Psoas muscle (tissue), 8 donors: Measurements from ENCODE around the gene APEH. TPM values are rescaled to one million over a fixed set of nuclear protein-coding genes. Genes with fewer than 3 reads are reported as not detected.

Experiments
- ATAC-seq, 4 donors: fragments of 200-7000 bp; cut with Tn5 transposase; one replicate each; pipeline ENCODE4 v1.9.1; 2020; ENCODE audit warnings: moderate library complexity in 3 of 4, mild to moderate bottlenecking in 2 of 4
- DNase-seq, 2 donors: peaks; one replicate each; pipeline ENCODE4 v3.0.0-alpha.2; 2020
- H3K27ac ChIP-seq: fragments of 200-600 bp; one replicate; pipeline ENCODE4 v1.8.0; 2022
- H3K27me3 ChIP-seq, 3 donors: fragments of 200-600 bp in 1 of 3; one replicate each; pipeline versions ENCODE4 v1.6.1 to v1.8.0; 2013 to 2022; ENCODE audit warnings: low read length in 2 of 3, mild to moderate bottlenecking in 2 of 3, moderate library complexity in 1 of 3; ENCODE audit not compliant: insufficient read depth in 3 of 3
- H3K36me3 ChIP-seq, 2 donors: fragments of 200-600 bp in 1 of 2; one replicate each; pipeline versions ENCODE4 v1.6.1 to v1.8.0; 2013 to 2022; ENCODE audit warnings: low read depth in 1 of 2, mild to moderate bottlenecking in 1 of 2, moderate library complexity in 1 of 2; ENCODE audit not compliant: insufficient read depth in 1 of 2
- H3K4me1 ChIP-seq: fragments of 200-600 bp; one replicate; pipeline ENCODE4 v1.8.0; 2022
- H3K4me3 ChIP-seq: fragments of 200-600 bp; one replicate; pipeline ENCODE4 v1.8.0; 2022; ENCODE audit warnings: mild to moderate bottlenecking
- H3K9me3 ChIP-seq: fragments of 200-600 bp; one replicate; pipeline ENCODE4 v1.8.0; 2022
- WGBS, 3 donors: extraction: QIAGEN DNeasy Blood & Tissue Kit; methylation state at CpG; one replicate each; pipeline versions ENCODE4 v1.1.6 to v1.1.7; 2013; 5-methylcytosine and 5-hydroxymethylcytosine counted together
- intact Hi-C, 2 donors: fragments of 100-400 bp; cut with DNase I; formaldehyde crosslinking; loops; one replicate each; pipeline versions ENCODE4 v1.11.0 to v1.14.2; 2022
- polyA plus RNA-seq, 3 donors: library from polyadenylated mRNA; stranded (reverse); fragments of 200-250 nt; gene quantifications; one replicate each; pipeline ENCODE4 v1.2.3, GENCODE V29; 2013
- total RNA-seq, 4 donors: library from RNA; stranded (reverse); fragmentation: NEBNext Ultra II Directional in 2 of 4; extraction: Animal tissue kit (Norgen Biotek cat#: 25700) in 2 of 4; gene quantifications; one replicate each; pipeline versions ENCODE4 v1.2.1 to v1.2.4, GENCODE V29; 2021 to 2023
- TF ChIP-seq, protein P1 (sequence below): fragments of 200-600 bp; IDR thresholded peaks from one replicate; pipeline ENCODE4 v1.8.0; 2022; ENCODE audit warnings: antibody characterized with exemption
- donor health status: healthy with polysubstance abuse.
- donor health status: DM: no; HTN: no; CAD: no; lungs with moderate emphysema.
- donor health status: Bipolar disorder and iron deficiency.
- donor health status: healthy.
- donor health status: DM: yes; HTN: yes; CAD: no.
- donor health status: DM: no; HTN: no; CAD: no.
- donor health status: DM: no; HTN: no; CAD: no.
- donor health status: DM: yes; HTN: yes; CAD: no.

The APEH gene
- total and polyA plus RNA-seq, 7 donors = 70.8 to 189 (median 115) TPM

DNA sequence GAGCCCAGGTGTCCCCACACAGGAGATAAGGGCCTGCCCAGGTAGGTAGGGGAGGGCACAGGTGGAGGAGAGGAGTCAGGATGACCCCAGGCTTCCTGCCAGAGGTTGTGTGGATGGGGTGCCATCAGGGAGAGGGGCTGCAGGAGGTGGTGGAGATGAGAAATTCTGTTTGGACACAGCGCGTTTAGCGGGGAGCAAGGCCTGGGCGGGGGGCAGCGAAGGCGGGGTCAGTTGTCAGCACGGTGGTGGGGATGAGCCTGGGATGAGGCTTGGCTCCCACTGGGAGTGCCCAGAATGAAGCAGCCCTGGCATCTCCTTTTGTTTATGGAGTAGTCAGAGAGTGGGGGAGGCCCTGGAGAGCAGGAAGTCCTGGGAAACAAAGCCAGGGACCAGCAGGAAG, 29.8 kb downstream of the APEH start:
- TF ChIP-seq, protein P1, sequence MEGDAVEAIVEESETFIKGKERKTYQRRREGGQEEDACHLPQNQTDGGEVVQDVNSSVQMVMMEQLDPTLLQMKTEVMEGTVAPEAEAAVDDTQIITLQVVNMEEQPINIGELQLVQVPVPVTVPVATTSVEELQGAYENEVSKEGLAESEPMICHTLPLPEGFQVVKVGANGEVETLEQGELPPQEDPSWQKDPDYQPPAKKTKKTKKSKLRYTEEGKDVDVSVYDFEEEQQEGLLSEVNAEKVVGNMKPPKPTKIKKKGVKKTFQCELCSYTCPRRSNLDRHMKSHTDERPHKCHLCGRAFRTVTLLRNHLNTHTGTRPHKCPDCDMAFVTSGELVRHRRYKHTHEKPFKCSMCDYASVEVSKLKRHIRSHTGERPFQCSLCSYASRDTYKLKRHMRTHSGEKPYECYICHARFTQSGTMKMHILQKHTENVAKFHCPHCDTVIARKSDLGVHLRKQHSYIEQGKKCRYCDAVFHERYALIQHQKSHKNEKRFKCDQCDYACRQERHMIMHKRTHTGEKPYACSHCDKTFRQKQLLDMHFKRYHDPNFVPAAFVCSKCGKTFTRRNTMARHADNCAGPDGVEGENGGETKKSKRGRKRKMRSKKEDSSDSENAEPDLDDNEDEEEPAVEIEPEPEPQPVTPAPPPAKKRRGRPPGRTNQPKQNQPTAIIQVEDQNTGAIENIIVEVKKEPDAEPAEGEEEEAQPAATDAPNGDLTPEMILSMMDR = no peak
- WGBS, 3 donors = 90 to 93% (median 91%) methylated on average over 7 of the region's 7 CpGs
- Histone ChIP-seq H3K4me1 (no peaks in the 10 kb centered on the region), H3K4me3 (no peak overlapping the region), H3K9me3 (no peaks in the 10 kb centered on the region), H3K27ac (no peak overlapping the region), H3K27me3 (no peaks in the 10 kb centered on the region), H3K36me3 (peaks cover 0 to 98% of the 10 kb centered on the region in 2 donors)
- intact Hi-C loops = loop anchor here in 1 of 2 donors (1.0 to 5.0 kb wide), 2 partner anchors 135 to 203 kb away; no protein-coding TSS in a partner anchor
- ATAC-seq (no peak), DNase-seq (no peak)

DNA sequence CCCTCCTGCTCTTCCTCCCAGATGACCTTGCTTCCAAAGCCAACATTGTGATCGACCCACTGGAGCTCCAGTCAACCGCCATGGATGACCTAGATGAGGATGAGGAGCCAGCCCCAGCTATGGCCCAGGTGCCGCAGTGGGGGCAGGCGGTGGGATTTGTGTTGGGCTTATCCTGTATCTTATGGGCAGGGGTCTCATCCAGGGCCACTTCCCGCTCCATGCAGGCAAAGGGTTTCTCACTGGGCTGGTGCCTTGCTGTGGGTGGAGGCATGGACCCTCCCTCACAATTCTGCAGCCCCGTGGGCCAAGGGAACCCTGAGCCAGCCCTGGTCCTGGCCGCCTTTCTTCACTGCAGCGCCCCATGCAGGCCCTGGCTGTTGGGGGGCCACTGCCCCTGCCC, 30.5 kb downstream of the APEH start:
- WGBS, 3 donors = 81 to 90% (median 90%) methylated on average over 8 of the region's 8 CpGs
- Histone ChIP-seq H3K27me3 (no peaks in the 10 kb centered on the region), H3K9me3 (no peaks in the 10 kb centered on the region), H3K27ac (no peak overlapping the region), H3K4me3 (no peak overlapping the region), H3K4me1 (no peaks in the 10 kb centered on the region), H3K36me3 (peaks cover 0 to 93% of the 10 kb centered on the region in 2 donors)
- TF ChIP-seq, protein P1 = no peak
- intact Hi-C loops = loop anchor here in 1 of 2 donors (5.0 kb wide), 1 partner anchor 203 kb away; no protein-coding TSS in a partner anchor
- ATAC-seq (no peak), DNase-seq (no peak)

DNA sequence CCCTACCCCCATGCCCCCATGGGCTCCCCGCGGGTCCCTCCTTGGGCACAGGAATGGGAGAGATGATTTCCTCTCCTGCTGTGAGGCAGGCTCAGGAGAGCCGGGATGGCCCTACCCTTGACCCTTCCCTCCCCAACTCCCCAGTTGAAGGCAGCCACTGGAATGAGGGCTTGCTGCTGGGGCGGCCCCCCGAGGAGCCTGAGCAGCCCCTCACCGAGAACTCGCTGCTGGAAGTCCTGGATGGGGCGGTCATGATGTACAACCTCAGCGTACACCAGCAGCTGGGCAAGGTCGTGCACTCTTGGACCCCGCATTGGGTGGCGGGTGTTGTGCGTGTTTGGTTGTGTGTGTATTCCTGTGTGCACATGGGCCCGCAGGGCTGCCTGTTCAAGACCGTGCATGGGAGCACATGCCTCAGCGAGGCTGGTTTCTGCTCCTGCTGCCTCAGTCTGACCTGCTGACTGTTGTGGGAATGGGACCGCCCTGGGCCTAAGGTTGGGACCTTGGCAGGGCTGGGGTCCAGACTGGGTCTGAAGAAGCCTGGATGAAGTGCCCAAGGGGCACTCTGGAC, 31.3 kb downstream of the APEH start:
- intact Hi-C loops = no loop called here

DNA sequence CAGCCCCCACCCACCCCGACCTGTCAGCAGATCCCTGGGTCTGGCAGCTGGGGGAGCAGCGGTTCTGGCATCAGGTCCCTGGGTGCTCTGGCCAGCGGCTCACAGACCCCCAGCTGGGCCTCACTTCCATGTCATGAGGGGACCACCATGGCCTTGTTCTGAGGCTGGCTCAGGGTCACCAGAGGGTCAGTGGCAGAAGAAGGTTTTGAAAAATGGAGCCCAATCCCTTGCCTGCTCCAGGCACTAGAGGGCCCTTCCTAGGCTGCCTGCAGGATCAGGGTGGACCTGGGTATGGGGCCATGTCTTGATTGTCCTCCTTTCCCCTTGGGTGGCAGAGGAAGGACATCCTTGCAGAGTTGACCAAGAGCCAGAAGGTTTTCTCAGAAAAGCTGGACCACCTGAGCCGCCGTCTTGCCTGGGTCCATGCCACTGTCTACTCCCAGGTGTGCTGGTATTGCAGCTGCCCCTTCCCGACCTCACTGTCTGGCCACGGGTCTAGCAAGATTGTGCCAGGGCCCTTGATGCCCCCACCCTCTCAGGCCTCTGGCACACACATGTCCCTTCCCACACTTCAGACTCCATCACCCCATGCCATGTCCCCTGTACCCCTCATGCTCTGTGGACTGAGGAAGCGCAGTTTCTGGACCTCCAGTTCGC, 32.4 kb downstream of the APEH start:
- TF ChIP-seq, protein P1 = no peak
- intact Hi-C loops = no loop called here
- peak in 1 of 2 donors; percentile 49 for DNase-seq
- H3K4me1 ChIP-seq = no peaks in the 10 kb centered on the region
- 64 to 86% (median 72%) methylated on average over 9 of the region's 9 CpGs for WGBS, 3 donors
- H3K27ac ChIP-seq = no peak overlapping the region
- H3K9me3 ChIP-seq = no peaks in the 10 kb centered on the region
- ATAC-seq = no peak
- H3K36me3 ChIP-seq = peaks cover 0 to 87% of the 10 kb centered on the region in 2 donors
- no peak overlapping the region for H3K4me3 ChIP-seq
- no peaks in the 10 kb centered on the region for H3K27me3 ChIP-seq

More for the DNA sequence above, 31.3 kb downstream of the APEH start:
- 91 to 92% (median 92%) methylated on average over 16 to 17 of the region's 17 CpGs for WGBS, 3 donors
- no peaks in the 10 kb centered on the region for H3K9me3 ChIP-seq
- ATAC-seq (no peak), DNase-seq (no peak)
- TF ChIP-seq, protein P1 = no peak
- H3K36me3 ChIP-seq = peaks cover 0 to 89% of the 10 kb centered on the region in 2 donors
- H3K4me3 ChIP-seq = no peak overlapping the region
- no peak overlapping the region for H3K27ac ChIP-seq
- H3K27me3 ChIP-seq = no peaks in the 10 kb centered on the region
- H3K4me1 ChIP-seq = no peaks in the 10 kb centered on the region
